KMS-11 (cell line): ENCODE data around the gene RGS3.

Source experiments
- H2AFZ ChIP-seq: fragments of 200-600 bp; sonication (generic); 2 replicates; pipeline ENCODE4 v1.6.1; 2016; ENCODE audit warnings: antibody characterized with exemption, mixed run types, low read depth
- H3K27ac ChIP-seq: fragments of 200-600 bp; sonication (generic); 2 replicates; pipeline ENCODE4 v1.6.1; 2016; ENCODE audit warnings: mild to moderate bottlenecking, mixed run types
- H3K27me3 ChIP-seq: fragments of 200-600 bp; sonication (generic); 2 replicates; pipeline ENCODE4 v1.6.1; 2017; ENCODE audit warnings: mild to moderate bottlenecking, low read depth, mixed run types, moderate library complexity; ENCODE audit not compliant: insufficient read depth
- H3K36me3 ChIP-seq: fragments of 200-600 bp; sonication (generic); 2 replicates; pipeline ENCODE4 v1.6.1; 2017; ENCODE audit warnings: mild to moderate bottlenecking, mixed run types; ENCODE audit not compliant: insufficient read depth
- H3K4me1 ChIP-seq: fragments of 200-600 bp; sonication (generic); 2 replicates; pipeline ENCODE4 v1.6.1; 2016; ENCODE audit warnings: mild to moderate bottlenecking, low read depth, mixed run types; ENCODE audit not compliant: poor library complexity, severe bottlenecking
- H3K4me2 ChIP-seq: fragments of 200-600 bp; sonication (generic); 2 replicates; pipeline ENCODE4 v1.7.0; 2016; ENCODE audit warnings: mild to moderate bottlenecking, mixed run types
- H3K4me3 ChIP-seq: fragments of 200-600 bp; sonication (generic); IDR thresholded peaks from 2 replicates; pipeline ENCODE4 v1.6.1; 2017; ENCODE audit warnings: low read depth, low read length, mixed read lengths; ENCODE audit not compliant: insufficient read depth
- H3K79me2 ChIP-seq: fragments of 200-600 bp; sonication (generic); 2 replicates; pipeline ENCODE4 v1.6.1; 2016; ENCODE audit warnings: low read depth, mixed run types; ENCODE audit not compliant: insufficient read depth
- H3K9ac ChIP-seq: fragments of 200-600 bp; sonication (generic); 2 replicates; pipeline ENCODE4 v1.6.1; 2016; ENCODE audit warnings: mild to moderate bottlenecking, mixed run types
- H4K20me1 ChIP-seq: fragments of 200-600 bp; sonication (generic); 2 replicates; pipeline ENCODE4 v1.6.1; 2016; ENCODE audit warnings: mild to moderate bottlenecking, mixed run types; ENCODE audit not compliant: insufficient read depth
- TF ChIP-seq, protein P1 (sequence below): fragments of 200-600 bp; sonication (generic); conservative IDR thresholded peaks from 2 replicates; pipeline ENCODE4 v1.6.1; 2017; ENCODE audit warnings: low read depth, mild to moderate bottlenecking, antibody characterized with exemption, low read length, moderate library complexity, mixed read lengths

Gene RGS3

DNA sequence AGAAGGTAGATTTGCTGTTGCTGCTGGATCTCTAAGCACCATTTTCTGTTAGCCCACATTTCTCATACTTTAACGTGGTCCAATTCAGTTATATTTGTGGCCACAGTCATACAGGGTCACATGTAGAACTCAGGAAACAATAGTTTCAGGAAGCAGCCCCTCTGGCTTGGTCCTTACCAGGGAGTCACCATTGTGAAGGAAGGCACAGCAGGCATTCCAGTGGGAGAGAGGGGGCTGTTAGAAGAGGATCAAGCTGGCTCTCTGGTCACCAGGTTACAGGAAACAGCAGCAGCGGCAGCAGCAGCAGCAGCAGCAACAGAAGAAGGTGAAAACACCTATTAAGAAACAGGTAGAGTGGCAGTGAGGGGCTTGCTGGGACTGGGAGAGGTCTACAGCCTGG lies 38.5 kb upstream of the RGS3 start:
- no peak overlapping the region for H3K27ac ChIP-seq
- no peaks in the 10 kb centered on the region for H3K36me3 ChIP-seq
- H3K27me3 ChIP-seq, result no peaks in the 10 kb centered on the region
- no peaks in the 10 kb centered on the region for H3K79me2 ChIP-seq
- no peak overlapping the region for H2AFZ ChIP-seq
- TF ChIP-seq, protein P1, sequence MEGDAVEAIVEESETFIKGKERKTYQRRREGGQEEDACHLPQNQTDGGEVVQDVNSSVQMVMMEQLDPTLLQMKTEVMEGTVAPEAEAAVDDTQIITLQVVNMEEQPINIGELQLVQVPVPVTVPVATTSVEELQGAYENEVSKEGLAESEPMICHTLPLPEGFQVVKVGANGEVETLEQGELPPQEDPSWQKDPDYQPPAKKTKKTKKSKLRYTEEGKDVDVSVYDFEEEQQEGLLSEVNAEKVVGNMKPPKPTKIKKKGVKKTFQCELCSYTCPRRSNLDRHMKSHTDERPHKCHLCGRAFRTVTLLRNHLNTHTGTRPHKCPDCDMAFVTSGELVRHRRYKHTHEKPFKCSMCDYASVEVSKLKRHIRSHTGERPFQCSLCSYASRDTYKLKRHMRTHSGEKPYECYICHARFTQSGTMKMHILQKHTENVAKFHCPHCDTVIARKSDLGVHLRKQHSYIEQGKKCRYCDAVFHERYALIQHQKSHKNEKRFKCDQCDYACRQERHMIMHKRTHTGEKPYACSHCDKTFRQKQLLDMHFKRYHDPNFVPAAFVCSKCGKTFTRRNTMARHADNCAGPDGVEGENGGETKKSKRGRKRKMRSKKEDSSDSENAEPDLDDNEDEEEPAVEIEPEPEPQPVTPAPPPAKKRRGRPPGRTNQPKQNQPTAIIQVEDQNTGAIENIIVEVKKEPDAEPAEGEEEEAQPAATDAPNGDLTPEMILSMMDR, result no peak
- H3K4me3 ChIP-seq, result no peak overlapping the region
- no peaks in the 10 kb centered on the region for H4K20me1 ChIP-seq
- no peaks in the 10 kb centered on the region for H3K4me1 ChIP-seq
- no peak overlapping the region for H3K4me2 ChIP-seq
- H3K9ac ChIP-seq, result no peak overlapping the region

DNA sequence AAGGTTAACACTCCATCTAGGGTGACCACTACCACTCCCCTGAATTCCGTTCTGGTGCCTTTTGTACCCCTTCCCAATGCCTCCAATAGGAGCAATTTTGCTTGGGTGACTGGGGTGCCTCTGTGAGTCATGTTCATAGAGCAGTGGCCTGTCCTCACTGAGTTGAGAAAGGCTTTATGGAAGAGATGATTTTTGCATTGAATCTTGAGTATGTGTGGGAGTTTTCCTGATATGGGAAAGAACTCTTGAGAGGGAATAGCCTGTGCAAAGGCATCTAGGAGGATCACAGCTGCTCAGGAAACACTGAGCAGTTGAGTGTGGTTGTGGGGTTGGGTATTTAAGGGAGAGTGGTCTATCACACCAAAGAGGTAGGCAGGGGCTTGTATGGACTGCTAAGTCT lies 36.8 kb upstream of the RGS3 start:
- no peaks in the 10 kb centered on the region for H3K36me3 ChIP-seq
- TF ChIP-seq, protein P1, result no peak
- no peak overlapping the region for H2AFZ ChIP-seq
- H3K9ac ChIP-seq, result no peak overlapping the region
- no peaks in the 10 kb centered on the region for H4K20me1 ChIP-seq
- no peak overlapping the region for H3K4me3 ChIP-seq
- no peak overlapping the region for H3K4me2 ChIP-seq
- no peaks in the 10 kb centered on the region for H3K27me3 ChIP-seq
- no peak overlapping the region for H3K27ac ChIP-seq
- no peaks in the 10 kb centered on the region for H3K4me1 ChIP-seq
- no peaks in the 10 kb centered on the region for H3K79me2 ChIP-seq

DNA sequence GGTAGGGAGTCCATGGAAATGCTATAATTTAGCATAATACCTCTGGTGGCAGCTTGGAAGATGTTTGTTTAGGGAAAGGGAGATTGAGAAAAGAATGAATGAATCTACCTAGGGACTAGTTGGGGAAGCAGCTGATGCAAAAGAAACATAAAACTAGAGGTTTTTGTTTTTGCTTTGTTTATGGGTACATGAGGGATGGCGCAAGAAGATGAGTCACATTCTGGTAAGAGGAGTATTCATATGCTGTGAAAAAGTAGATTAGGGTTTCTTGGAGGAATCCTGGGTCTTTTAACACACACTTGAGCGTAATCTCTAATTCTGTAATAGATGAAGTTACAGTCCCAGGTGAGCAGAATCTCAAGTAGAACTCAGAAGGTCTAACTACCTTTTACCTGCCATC lies 35.9 kb upstream of the RGS3 start:
- H3K27ac ChIP-seq, result no peak overlapping the region
- no peaks in the 10 kb centered on the region for H3K36me3 ChIP-seq
- H3K9ac ChIP-seq, result no peak overlapping the region
- no peaks in the 10 kb centered on the region for H3K79me2 ChIP-seq
- H3K4me2 ChIP-seq, result no peak overlapping the region
- H4K20me1 ChIP-seq, result no peaks in the 10 kb centered on the region
- TF ChIP-seq, protein P1, result no peak
- no peak overlapping the region for H3K4me3 ChIP-seq
- H3K4me1 ChIP-seq, result no peaks in the 10 kb centered on the region
- no peaks in the 10 kb centered on the region for H3K27me3 ChIP-seq
- no peak overlapping the region for H2AFZ ChIP-seq

DNA sequence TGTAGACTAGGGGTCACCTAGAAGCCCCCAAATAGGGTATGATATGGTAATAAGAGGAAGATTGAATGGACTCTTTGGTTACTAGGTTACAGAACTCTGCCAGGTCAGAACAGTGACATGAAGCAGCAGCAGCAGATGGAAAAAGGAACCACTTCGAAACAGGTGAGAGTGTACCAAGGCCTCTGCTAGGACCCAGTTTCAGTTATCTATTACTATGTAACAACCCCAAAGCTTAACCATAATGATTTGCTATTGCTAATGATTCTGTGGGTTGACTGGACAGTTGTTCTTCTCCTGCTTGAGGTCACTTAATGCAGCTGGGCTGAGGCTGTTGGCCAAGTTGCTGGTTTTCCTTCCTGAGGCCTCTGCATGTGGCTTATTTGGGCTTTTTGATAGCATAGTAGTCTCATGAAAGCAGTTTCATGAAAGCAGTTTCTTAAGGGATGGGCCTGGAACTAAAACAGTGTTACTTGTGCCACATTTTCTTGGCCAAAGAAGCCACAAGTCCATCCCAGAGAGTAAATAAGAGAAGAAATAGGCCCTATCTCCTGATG lies 35.4 kb upstream of the RGS3 start:
- H3K79me2 ChIP-seq, result no peaks in the 10 kb centered on the region

More for the DNA sequence above, 35.4 kb upstream of the RGS3 start:
- no peaks in the 10 kb centered on the region for H3K27me3 ChIP-seq
- H2AFZ ChIP-seq, result no peak overlapping the region
- no peak overlapping the region for H3K9ac ChIP-seq
- no peak overlapping the region for H3K27ac ChIP-seq
- H3K4me1 ChIP-seq, result no peaks in the 10 kb centered on the region
- TF ChIP-seq, protein P1, result no peak
- no peaks in the 10 kb centered on the region for H3K36me3 ChIP-seq
- no peaks in the 10 kb centered on the region for H4K20me1 ChIP-seq
- no peak overlapping the region for H3K4me2 ChIP-seq
- no peak overlapping the region for H3K4me3 ChIP-seq
